NOMO-1 treated with dmso at 0.1 percent for 144 hours (cell line): ENCODE data around the gene SRP54.
A peak's percentile ranks its signal among the peaks of the same experiment; 100 is the strongest.
"Not testable (repeated sequence)": the region's sequence is repeated elsewhere in the genome, so short reads cannot be mapped to it uniquely, and the experiment has no call there.

ENCODE experiments used
- DNase-seq: peaks from one replicate; lab custom pipeline; 2025; ENCODE audit not compliant: unreplicated experiment; lab: John Stamatoyannopoulos, UW

The SRP54 gene

GRCh38 chr14:34982421-34983147 is at the start of gene SRP54:
Gene SRP54, plus strand, starts transcription at chr14:34982992. Its CDS starts 13,718 bp downstream, at chr14:34996710.
- peak; percentile 100 for DNase-seq

- no peak for DNase-seq
Observed at GRCh38 chr14:34933301-34933700, 49.5 kb upstream of the SRP54 start.

GRCh38 chr14:34935488-34935887 is 47.3 kb upstream of the SRP54 start:
- DNase-seq = peak; percentile 90

- no peak for DNase-seq
Observed at GRCh38 chr14:34937442-34937841, 45.4 kb upstream of the SRP54 start.

GRCh38 chr14:34937876-34938275 is 44.9 kb upstream of the SRP54 start:
- no peak for DNase-seq

- DNase-seq = no peak
Observed at GRCh38 chr14:34943506-34943905, 39.3 kb upstream of the SRP54 start.

- no peak for DNase-seq
Observed at GRCh38 chr14:34944744-34945143, 38.0 kb upstream of the SRP54 start.

GRCh38 chr14:34946699-34947098 is 36.1 kb upstream of the SRP54 start:
- no peak for DNase-seq

GRCh38 chr14:34951286-34951685 is 31.5 kb upstream of the SRP54 start:
- no peak for DNase-seq

GRCh38 chr14:34956931-34957330 is 25.9 kb upstream of the SRP54 start:
- no peak for DNase-seq

- DNase-seq = no peak
Observed at GRCh38 chr14:34957771-34958286, 25.0 kb upstream of the SRP54 start.

GRCh38 chr14:34962106-34962505 is 20.7 kb upstream of the SRP54 start:
- DNase-seq = not testable (repeated sequence)

- DNase-seq = peak; percentile 11
Observed at GRCh38 chr14:34964977-34965764, 17.6 kb upstream of the SRP54 start.

- DNase-seq = no peak
Observed at GRCh38 chr14:34965912-34966311, 16.9 kb upstream of the SRP54 start.

GRCh38 chr14:34966413-34966812 is 16.4 kb upstream of the SRP54 start:
- DNase-seq = no peak

- DNase-seq = no peak
Observed at GRCh38 chr14:34970665-34971064, 12.1 kb upstream of the SRP54 start.

GRCh38 chr14:34971381-34971780 is 11.4 kb upstream of the SRP54 start:
- no peak for DNase-seq

- no peak for DNase-seq
Observed at GRCh38 chr14:34971801-34972200, 11.0 kb upstream of the SRP54 start.

GRCh38 chr14:34978444-34978843 is 4.3 kb upstream of the SRP54 start:
- DNase-seq = no peak

GRCh38 chr14:34980337-34980900 is 2.4 kb upstream of the SRP54 start:
- no peak for DNase-seq

- DNase-seq = peak; percentile 34
Observed at GRCh38 chr14:34981743-34982420, 910 bp upstream of the SRP54 start.
